Measurements from ENCODE around the gene PNKP.

PNKP gene

GRCh38 chr19:49818649-49819370, 48.6 kb downstream of the PNKP start:
- no peak for DNase-seq (ENCODE audit: low spot score)

DNA sequence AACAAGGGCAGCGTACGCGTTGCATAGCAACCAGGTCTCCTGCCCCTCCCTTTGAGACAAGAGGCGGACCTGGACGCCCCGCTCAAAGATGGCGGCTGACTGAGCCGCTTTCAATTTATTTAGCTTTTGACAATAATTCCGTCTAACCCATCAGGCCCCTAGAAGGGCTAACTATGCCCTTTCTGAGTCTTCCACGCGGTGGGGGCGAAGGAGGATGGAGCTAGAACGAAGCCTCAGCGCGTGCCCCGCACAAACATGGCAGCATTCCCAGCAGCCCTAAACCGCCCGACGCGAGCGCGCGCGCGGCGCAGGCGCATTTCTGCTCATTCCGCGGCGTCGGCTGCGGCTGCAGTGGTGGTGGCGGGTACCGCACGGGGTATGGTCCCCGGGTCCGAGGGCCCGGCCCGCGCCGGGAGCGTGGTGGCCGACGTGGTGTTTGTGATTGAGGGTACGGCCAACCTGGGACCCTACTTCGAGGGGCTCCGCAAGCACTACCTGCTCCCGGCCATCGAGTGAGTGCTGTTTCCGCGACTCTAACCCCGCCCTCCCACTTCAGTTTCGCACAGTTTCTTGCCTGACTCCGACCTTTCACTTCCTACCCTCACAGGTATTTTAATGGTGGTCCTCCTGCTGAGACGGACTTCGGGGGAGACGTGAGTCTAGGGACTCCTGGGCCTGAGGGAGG, 49.3 kb downstream of the PNKP start, which contains the start of gene MED25:
Gene MED25 (plus strand): TSS at position 326 of the 685 bp plus-strand sequence. CDS start 53 bp downstream, at position 379.
- peak; percentile 89 for DNase-seq (ENCODE audit: low spot score)

DNA sequence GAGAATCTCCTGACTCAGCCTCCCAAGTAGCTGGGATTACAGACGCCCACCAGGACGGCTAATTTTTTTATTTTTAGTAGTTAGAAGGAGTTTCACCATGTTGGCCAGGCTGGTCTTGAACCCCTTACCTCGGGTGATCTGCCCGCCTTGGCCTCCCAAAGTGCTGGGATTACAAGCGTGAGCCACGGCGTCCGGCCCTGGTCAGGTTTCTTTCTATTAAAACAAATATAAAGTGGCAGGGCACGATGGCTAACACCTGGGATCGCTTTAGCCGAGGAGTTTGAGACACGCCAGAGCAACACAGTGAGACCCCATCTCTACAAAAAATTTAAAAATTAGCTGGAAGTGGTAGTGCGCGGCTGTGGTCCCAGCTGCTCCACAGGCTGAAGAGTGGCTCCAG, 50.8 kb downstream of the PNKP start:
- no peak for DNase-seq (ENCODE audit: low spot score)

- DNase-seq (ENCODE audit: low spot score): peak; percentile 4
Measured at GRCh38 chr19:49814010-49814409, 53.4 kb downstream of the PNKP start.

DNA sequence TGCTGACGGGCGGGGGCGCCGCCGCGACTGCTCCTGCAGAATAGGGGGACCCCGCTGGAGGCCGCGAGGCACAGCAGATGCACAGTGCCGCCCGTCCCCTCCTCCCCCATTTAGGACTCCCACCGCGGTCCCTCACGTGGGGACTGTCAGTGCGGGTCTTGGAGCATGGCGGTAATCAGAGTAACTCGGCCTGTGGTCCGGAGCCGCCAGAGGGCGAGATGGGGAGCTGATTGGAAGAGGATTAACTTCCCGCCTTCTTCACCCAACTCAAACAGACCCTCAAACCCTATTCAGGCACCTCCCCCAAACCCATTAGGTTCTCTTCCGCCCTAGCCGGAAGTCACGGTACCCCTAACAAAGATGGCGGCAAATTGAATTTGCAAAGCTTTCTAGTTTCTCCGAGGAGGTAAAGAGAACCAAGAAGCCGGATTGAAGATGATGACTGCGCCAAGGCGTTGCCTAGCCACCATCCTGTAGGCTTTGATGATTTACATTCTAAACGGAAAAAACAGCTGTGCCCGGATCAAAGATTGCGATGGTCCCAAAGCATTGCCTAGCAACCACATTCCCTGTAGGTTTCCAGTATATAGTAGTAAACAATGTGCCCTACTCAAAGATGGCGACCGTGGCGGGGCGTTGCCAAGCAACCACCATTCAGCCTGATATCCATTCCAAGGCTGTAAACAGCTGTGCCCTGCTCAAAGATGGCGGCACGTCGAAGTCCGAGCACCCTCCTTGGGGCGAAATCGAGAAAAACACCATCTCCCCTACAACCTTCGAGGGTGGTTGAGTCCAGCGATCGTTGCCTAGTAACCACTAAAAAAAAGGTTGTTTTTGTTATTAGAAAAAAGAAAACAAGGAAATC, 54.1 kb downstream of the PNKP start, which contains the start of gene FUZ:
Gene FUZ (minus strand): TSS at position 296 of the 865 bp plus-strand sequence. CDS start 186 bp downstream, at position 110.
- DNase-seq (ENCODE audit: low spot score): peak; percentile 98

DNA sequence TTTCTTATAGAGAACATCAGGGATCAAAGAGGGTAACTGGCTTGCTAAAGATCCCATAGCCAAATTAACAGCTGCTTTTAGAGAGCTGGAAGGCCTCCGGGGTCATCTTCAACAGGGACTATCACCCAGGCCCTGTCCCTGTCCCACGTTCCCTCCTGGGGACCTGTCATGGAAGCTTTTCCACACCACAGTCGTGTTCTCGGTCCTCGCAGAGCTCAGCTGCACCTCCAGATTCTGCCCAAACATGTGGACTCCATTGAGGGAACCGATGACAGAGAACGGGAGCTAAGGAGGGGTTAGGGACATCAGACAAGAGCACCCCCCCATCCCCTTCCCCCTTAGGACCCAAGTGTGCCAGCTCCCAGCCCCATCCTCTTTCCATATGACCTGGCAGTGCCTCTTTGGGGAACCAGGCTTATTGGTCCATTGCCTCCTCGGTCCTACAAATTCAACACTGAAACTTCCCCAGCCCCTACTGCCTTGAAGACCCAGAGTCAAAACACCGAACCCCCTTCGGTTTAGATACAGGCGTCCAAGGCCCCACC, 54.9 kb downstream of the PNKP start:
- DNase-seq (ENCODE audit: low spot score): no peak

DNA sequence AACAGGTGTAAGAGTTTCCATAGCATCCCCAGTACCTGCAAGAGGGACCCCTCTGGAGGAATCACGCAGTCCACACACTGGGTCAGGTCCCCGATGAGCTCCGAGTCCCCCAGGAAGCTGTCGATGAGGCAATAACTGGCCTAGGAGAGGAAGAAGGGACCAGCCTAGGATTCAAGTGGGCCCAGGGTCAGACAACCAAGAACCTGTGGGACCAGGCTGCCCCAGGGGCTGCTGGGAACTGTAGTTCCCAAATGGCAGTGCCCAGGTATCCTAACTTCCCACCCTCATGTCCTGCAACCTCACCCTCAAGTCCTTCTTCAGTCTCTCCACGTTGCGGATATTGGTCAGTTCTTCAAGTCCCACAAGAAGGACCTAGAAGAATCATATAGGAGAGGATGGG, 56.0 kb downstream of the PNKP start:
- DNase-seq (ENCODE audit: low spot score): no peak

Data from CD4-positive, alpha-beta T cell treated with Interleukin-15 for 4 hours (primary cell).